K562 (cell line): ENCODE results near the gene KDM2A. TPM values are rescaled to one million over a fixed set of nuclear protein-coding genes. Genes with fewer than 3 reads are reported as not detected.

Experiments used
- ATAC-seq: fragments of 200-7000 bp; cut with Tn5 transposase; 3 replicates; pipeline ENCODE4 v1.9.1; 2020; ENCODE audit warnings: moderate library complexity
- BruUV-seq: library from RNA; stranded (reverse); fragments of 400-500 nt; replicated peaks from 2 replicates; lab custom pipeline; 2021; lab: Mats Ljungman, UMichigan
- CTCF ChIA-PET: fragments of 300-600 bp; formaldehyde crosslinking; extraction: SDS; loops from one replicate; lab custom pipeline; 2021; ENCODE audit warnings: low intra/inter-chr PET ratio; lab: Yijun Ruan, JAX
- POLR2A ChIA-PET: fragments of 300-600, 350-650 bp; sonication (Branson Sonifier 250); formaldehyde crosslinking; extraction: SDS; loops from one replicate; lab custom pipeline; 2021; ENCODE audit warnings: antibody characterized with exemption, inconsistent platforms; lab: Yijun Ruan, JAX
- DNase-seq, 4 experiments: peaks; one replicate each; pipeline versions ENCODE4 v3.0.0 to v3.0.0-alpha.2; 2011 to 2018; ENCODE audit warnings: low spot score in 3 of 4, mixed read lengths in 3 of 4; ENCODE audit errors: extremely low read depth in 1 of 4
- FAIRE-seq: peaks from 2 replicates; lab custom pipeline; 2011; peaks lifted over from hg19 to GRCh38; lab: Jason Lieb, UNC
- H2AFZ ChIP-seq: 2 replicates; pipeline ENCODE4 v1.6.0; 2011; ENCODE audit warnings: low read depth, low read length, control low read depth, inconsistent platforms
- H3K27ac ChIP-seq: fragments of 200-600 bp; 3 replicates; pipeline ENCODE4 v1.8.0; 2011; ENCODE audit warnings: low read depth, mild to moderate bottlenecking, control low read depth, inconsistent platforms, low read length, moderate library complexity, mixed read lengths; ENCODE audit errors: extremely low read depth
- H3K27me3 ChIP-seq, 2 experiments: fragments of 300-600 bp in 1 of 2; 2 replicates in 1 of 2; 3 replicates in 1 of 2; pipeline versions ENCODE4 v1.6.0 to v1.8.0; 2011; ENCODE audit warnings: inconsistent platforms in 2 of 2, low read length in 2 of 2, mild to moderate bottlenecking in 1 of 2, mixed read lengths in 1 of 2, moderate library complexity in 1 of 2; ENCODE audit not compliant: control insufficient read depth in 2 of 2, insufficient read depth in 2 of 2
- H3K36me3 ChIP-seq: fragments of 300-600 bp; 3 replicates; pipeline ENCODE4 v1.8.0; 2011; ENCODE audit warnings: mild to moderate bottlenecking, low read length, inconsistent platforms; ENCODE audit not compliant: control insufficient read depth, insufficient read depth
- H3K4me1 ChIP-seq, 2 experiments: fragments of 200-600 bp in 1 of 2; replicated peaks in 1 of 2; 2 replicates in 1 of 2; 3 replicates in 1 of 2; pipeline versions ENCODE4 v1.5.1 to v1.8.0; 2011; ENCODE audit warnings: inconsistent platforms in 2 of 2, low read length in 2 of 2, mild to moderate bottlenecking in 1 of 2, mixed read lengths in 1 of 2, moderate library complexity in 1 of 2; ENCODE audit not compliant: control insufficient read depth in 2 of 2, insufficient read depth in 2 of 2
- H3K4me2 ChIP-seq: 2 replicates; pipeline ENCODE4 v1.6.1; 2011; ENCODE audit warnings: low read length, control low read depth, inconsistent platforms, mixed read lengths; ENCODE audit not compliant: insufficient read depth
- H3K4me3 ChIP-seq: fragments of 200-600 bp; sonication (generic), shearing (Covaris generic); 2 replicates; pipeline ENCODE4 v1.5.1; 2016; ENCODE audit warnings: control low read depth, inconsistent platforms
- H3K79me2 ChIP-seq: fragments of 200-600 bp; 3 replicates; pipeline ENCODE4 v1.8.0; 2011; ENCODE audit warnings: low read length, inconsistent platforms; ENCODE audit not compliant: control insufficient read depth, insufficient read depth
- H3K9ac ChIP-seq, 2 experiments: 2 replicates each; pipeline versions ENCODE4 v1.6.0 to v1.6.1; 2011; ENCODE audit warnings: low read depth in 2 of 2, low read length in 2 of 2, control low read depth in 1 of 2, inconsistent platforms in 1 of 2, mild to moderate bottlenecking in 1 of 2, mixed read lengths in 1 of 2; ENCODE audit not compliant: insufficient read depth in 1 of 2
- H3K9me1 ChIP-seq: one replicate; pipeline ENCODE4 v1.6.0; 2011; ENCODE audit warnings: inconsistent platforms, mild to moderate bottlenecking, low read length, moderate library complexity; ENCODE audit not compliant: control insufficient read depth, insufficient read depth
- H3K9me3 ChIP-seq: replicated peaks from 2 replicates; pipeline ENCODE4 v1.5.1; 2011; ENCODE audit warnings: low read depth, low read length, inconsistent platforms; ENCODE audit not compliant: control insufficient read depth, insufficient read depth
- H4K20me1 ChIP-seq: replicated peaks from 2 replicates; pipeline ENCODE4 v1.6.1; 2011; ENCODE audit warnings: low read length, inconsistent platforms, mixed read lengths; ENCODE audit not compliant: control insufficient read depth, insufficient read depth
- FOS ChIP-seq: IDR thresholded peaks from 3 replicates; pipeline ENCODE4 v1.6.1; 2011; ENCODE audit not compliant: insufficient read length; ENCODE audit errors: extremely low read depth
- GTF2F1 ChIP-seq: IDR thresholded peaks from 2 replicates; pipeline ENCODE4 v1.6.1; 2011; ENCODE audit warnings: low read depth, low read length, improper control_type of control experiment
- HOXB6 ChIP-seq: fragments of 250-450 bp; sonication (Bioruptor Pico); IDR thresholded peaks from 2 replicates; pipeline ENCODE4 v1.5.1; 2022; ENCODE audit warnings: mild to moderate bottlenecking, borderline replicate concordance
- KLF10 ChIP-seq: fragments of 250-450 bp; sonication (Bioruptor Pico); IDR thresholded peaks from 2 replicates; pipeline ENCODE4 v1.6.1; 2021; ENCODE audit warnings: matching md5 sums
- MEIS2 ChIP-seq: fragments of 450-650 bp; IDR thresholded peaks from 2 replicates; pipeline ENCODE4 v1.6.1; 2014; ENCODE audit warnings: mild to moderate bottlenecking; ENCODE audit not compliant: partially characterized antibody
- MTA1 ChIP-seq: fragments of 450-650 bp; IDR thresholded peaks from 2 replicates; pipeline ENCODE4 v1.6.1; 2017; ENCODE audit warnings: borderline replicate concordance
- NR2F6 ChIP-seq: fragments of 450-650 bp; formaldehyde crosslinking; IDR thresholded peaks from 2 replicates; pipeline ENCODE4 v1.4.0; 2020; ENCODE audit warnings: mild to moderate bottlenecking
- PCBP1 ChIP-seq: fragments of 200-400 bp; formaldehyde crosslinking; IDR thresholded peaks from 2 replicates; pipeline ENCODE4 v1.6.1; 2018; ENCODE audit warnings: mild to moderate bottlenecking, low read depth, low read length; ENCODE audit not compliant: poor library complexity, severe bottlenecking
- RBM17 ChIP-seq: fragments of 200-400 bp; formaldehyde crosslinking; IDR thresholded peaks from 2 replicates; pipeline ENCODE4 v1.6.1; 2017; ENCODE audit warnings: low read depth, mild to moderate bottlenecking, low read length, borderline replicate concordance
- TAF15 ChIP-seq: fragments of 200-400 bp; formaldehyde crosslinking; IDR thresholded peaks from 2 replicates; pipeline ENCODE4 v1.6.1; 2017; ENCODE audit warnings: mild to moderate bottlenecking, low read depth, low read length, moderate library complexity
- ZFX ChIP-seq: sonication (generic); formaldehyde crosslinking; IDR thresholded peaks from 2 replicates; pipeline ENCODE4 v1.8.0; 2022; ENCODE audit warnings: mild to moderate bottlenecking, missing genetic modification reagents, moderate library complexity
- ZNF79 ChIP-seq: fragments of 250-450 bp; sonication (Bioruptor Pico); IDR thresholded peaks from 2 replicates; pipeline ENCODE4 v1.4.0; 2020; ENCODE audit warnings: low read depth, mild to moderate bottlenecking, moderate library complexity
- WGBS: fragments of 100-300 bp; shearing (Covaris generic); methylation state at CpG from one replicate; pipeline ENCODE4 v1.1.6; 2016; ENCODE audit warnings: low coverage, mixed read lengths; ENCODE audit not compliant: insufficient coverage; ENCODE audit errors: missing lambda C conversion rate; 5-methylcytosine and 5-hydroxymethylcytosine counted together
- in situ Hi-C: fragments of 300-500 bp; cut with MboI; formaldehyde crosslinking; loops from 4 replicates; pipeline ENCODE4 v1.15.0; 2018; ENCODE audit warnings: inconsistent platforms, mixed read lengths
- intact Hi-C: fragments of 100-400 bp; cut with micrococcal nuclease; formaldehyde crosslinking; loops from 2 replicates; pipeline ENCODE4 v1.14.2; 2022
- polyA plus RNA-seq, 8 experiments: library from polyadenylated mRNA; depleted of rRNA in 4 of 8; stranded (reverse) in 5 of 8; unstranded in 3 of 8; fragments of >200 nt; fragmentation: Nextera tagmentation in 2 of 8; fragmentation: Illumina TruSeq in 1 of 8; extraction: Ambion mirVana in 2 of 8; extraction: Trizol in 1 of 8; gene quantifications; 2 replicates each; pipeline versions ENCODE4 v1.2.1 to v1.2.3, GENCODE V29; 2011 to 2014; ENCODE audit warnings: inconsistent platforms in 1 of 8, missing spikeins in 1 of 8
- total RNA-seq, 7 experiments: library from RNA; depleted of rRNA in 6 of 7; stranded (reverse); fragments of >200 nt in 6 of 7; fragmentation: Illumina TruSeq in 2 of 7; extraction: Trizol in 2 of 7; gene quantifications; 2 replicates each; pipeline versions ENCODE4 v1.2.1 to v1.2.3, GENCODE V29; 2011 to 2021; ENCODE audit warnings: low replicate concordance in 1 of 7
- TF ChIP-seq, protein P1 (sequence below): fragments of 450-650 bp; conservative IDR thresholded peaks from 2 replicates; pipeline ENCODE4 v1.6.1; 2016; ENCODE audit warnings: missing genetic modification characterization, low read depth, mild to moderate bottlenecking, control low read depth, missing compliant biosample characterization
- TF ChIP-seq, protein P2 (sequence below): fragments of 250-450 bp; sonication (Bioruptor Pico); IDR thresholded peaks from 2 replicates; pipeline ENCODE4 v1.8.0; 2022; ENCODE audit warnings: inconsistent platforms, mild to moderate bottlenecking, moderate library complexity, borderline replicate concordance

Gene KDM2A
- total and polyA plus RNA-seq, 9 of the 15 experiments (the other 6 are each of a cell fraction or from before 2014, with no cell fraction given), result 5.0 to 39.3 (median 21.3) TPM

DNA sequence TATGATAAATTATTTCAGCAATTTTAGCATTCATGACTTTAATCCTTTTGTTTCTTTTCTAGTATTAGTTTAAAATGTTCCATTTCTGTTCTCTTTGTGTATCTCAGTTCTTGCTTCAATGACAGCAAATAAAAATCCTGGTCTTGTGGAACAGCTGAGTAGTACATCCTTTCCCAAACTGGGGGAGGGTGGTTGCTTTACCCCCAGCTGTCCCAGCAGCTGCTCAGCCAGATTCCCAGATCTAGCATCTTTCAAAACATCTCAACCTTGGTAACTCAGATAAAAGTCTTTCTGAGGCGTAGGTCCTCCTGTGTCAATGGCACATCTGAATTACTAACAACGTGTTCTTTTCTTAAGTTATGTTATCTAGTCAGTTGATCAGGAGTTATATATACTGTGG lies 75.0 kb downstream of the KDM2A start:
- H3K4me2 ChIP-seq, result no peak overlapping the region
- no peaks in the 10 kb centered on the region for H4K20me1 ChIP-seq
- BruUV-seq, result no TSS peak
- no peak for ATAC-seq
- no peak overlapping the region for H3K27ac ChIP-seq
- intact Hi-C loops (no loop called here), in situ Hi-C loops (no loop called here)
- no peaks in the 10 kb centered on the region for H3K9me1 ChIP-seq
- WGBS, result 59% methylated on average over 2 of the region's 2 CpGs
- DNase-seq, result no peak
- H3K36me3 ChIP-seq, result peaks cover 11% of the 10 kb centered on the region; the same call in 2 of the 3 replicates
- no peaks in the 10 kb centered on the region for H3K4me1 ChIP-seq
- ChIA-PET CTCF (no interaction called here), POLR2A (interaction anchor here (3.1 kb wide), 1 partner anchor 11 kb away, joined by 12 read pairs; no protein-coding TSS in a partner anchor)
- FAIRE-seq, result no peak
- TF ChIP-seq PCBP1 (no peak), TAF15 (no peak), NR2F6 (no peak), FOS (no peak), KLF10 (CRISPR knock-in tag) (no peak), HOXB6 (CRISPR knock-in tag) (no peak), ZNF79 (CRISPR knock-in tag) (no peak), MEIS2 (no peak), ZFX (no peak), MTA1 (no peak), RBM17 (no peak), GTF2F1 (no peak)
- TF ChIP-seq, protein P1, sequence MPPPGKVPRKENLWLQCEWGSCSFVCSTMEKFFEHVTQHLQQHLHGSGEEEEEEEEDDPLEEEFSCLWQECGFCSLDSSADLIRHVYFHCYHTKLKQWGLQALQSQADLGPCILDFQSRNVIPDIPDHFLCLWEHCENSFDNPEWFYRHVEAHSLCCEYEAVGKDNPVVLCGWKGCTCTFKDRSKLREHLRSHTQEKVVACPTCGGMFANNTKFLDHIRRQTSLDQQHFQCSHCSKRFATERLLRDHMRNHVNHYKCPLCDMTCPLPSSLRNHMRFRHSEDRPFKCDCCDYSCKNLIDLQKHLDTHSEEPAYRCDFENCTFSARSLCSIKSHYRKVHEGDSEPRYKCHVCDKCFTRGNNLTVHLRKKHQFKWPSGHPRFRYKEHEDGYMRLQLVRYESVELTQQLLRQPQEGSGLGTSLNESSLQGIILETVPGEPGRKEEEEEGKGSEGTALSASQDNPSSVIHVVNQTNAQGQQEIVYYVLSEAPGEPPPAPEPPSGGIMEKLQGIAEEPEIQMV, result no peak
- TF ChIP-seq, protein P2, sequence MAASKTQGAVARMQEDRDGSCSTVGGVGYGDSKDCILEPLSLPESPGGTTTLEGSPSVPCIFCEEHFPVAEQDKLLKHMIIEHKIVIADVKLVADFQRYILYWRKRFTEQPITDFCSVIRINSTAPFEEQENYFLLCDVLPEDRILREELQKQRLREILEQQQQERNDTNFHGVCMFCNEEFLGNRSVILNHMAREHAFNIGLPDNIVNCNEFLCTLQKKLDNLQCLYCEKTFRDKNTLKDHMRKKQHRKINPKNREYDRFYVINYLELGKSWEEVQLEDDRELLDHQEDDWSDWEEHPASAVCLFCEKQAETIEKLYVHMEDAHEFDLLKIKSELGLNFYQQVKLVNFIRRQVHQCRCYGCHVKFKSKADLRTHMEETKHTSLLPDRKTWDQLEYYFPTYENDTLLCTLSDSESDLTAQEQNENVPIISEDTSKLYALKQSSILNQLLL (CRISPR knock-in tag), result no peak
- no peak overlapping the region for H2AFZ ChIP-seq
- H3K9me3 ChIP-seq, result no peaks in the 10 kb centered on the region
- H3K4me3 ChIP-seq, result no peak overlapping the region
- no peaks in the 10 kb centered on the region for H3K79me2 ChIP-seq
- H3K27me3 ChIP-seq, result no peaks in the 10 kb centered on the region
- no peak overlapping the region for H3K9ac ChIP-seq
